HG03565 (cell line): ENCODE measurements around the gene ADGRE1.
"Not testable (repeated sequence)": the region's sequence is repeated elsewhere in the genome, so short reads cannot be mapped to it uniquely, and the experiment has no call there.

Experiments used
- ATAC-seq: cut with Tn5 transposase; IDR thresholded peaks from one replicate; pipeline ENCODE4 v1.9.1; 2021; ENCODE audit warnings: mild to moderate bottlenecking, moderate library complexity; ENCODE audit not compliant: unreplicated experiment

Gene ADGRE1

GRCh38 chr19:6887316-6887715, at the start of gene ADGRE1:
ADGRE1 (plus strand) TSS chr19:6887579; CDS start chr19:6887609, 30 bp downstream.
- ATAC-seq = no peak

GRCh38 chr19:6838062-6838655, 49.2 kb upstream of the ADGRE1 start:
- ATAC-seq = no peak

- ATAC-seq = no peak
Observed at GRCh38 chr19:6842871-6843607, 44.3 kb upstream of the ADGRE1 start.

- no peak for ATAC-seq
Observed at GRCh38 chr19:6847828-6848200, 39.6 kb upstream of the ADGRE1 start.

- ATAC-seq = no peak
Observed at GRCh38 chr19:6848986-6849385, 38.4 kb upstream of the ADGRE1 start.

DNA sequence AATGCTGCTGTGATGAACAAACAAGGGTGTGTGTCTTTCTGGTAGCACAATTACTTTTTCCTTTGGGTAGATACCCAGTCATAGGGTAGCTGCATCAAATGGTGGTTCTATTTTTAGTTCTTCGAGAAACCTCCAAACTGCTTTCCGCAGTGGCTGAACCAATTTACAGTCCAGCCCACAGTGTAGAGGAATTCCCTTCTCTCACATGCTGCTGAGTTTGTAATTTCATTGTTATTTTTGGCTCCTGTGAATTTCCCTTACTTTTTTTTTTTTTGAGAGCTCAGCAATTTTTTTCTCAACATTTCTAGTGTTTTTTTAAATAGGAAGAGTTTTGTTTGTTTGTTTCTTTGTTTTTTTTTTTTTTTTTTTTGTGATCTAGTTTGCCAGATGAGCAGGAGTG, 37.5 kb upstream of the ADGRE1 start:
- ATAC-seq = no peak

DNA sequence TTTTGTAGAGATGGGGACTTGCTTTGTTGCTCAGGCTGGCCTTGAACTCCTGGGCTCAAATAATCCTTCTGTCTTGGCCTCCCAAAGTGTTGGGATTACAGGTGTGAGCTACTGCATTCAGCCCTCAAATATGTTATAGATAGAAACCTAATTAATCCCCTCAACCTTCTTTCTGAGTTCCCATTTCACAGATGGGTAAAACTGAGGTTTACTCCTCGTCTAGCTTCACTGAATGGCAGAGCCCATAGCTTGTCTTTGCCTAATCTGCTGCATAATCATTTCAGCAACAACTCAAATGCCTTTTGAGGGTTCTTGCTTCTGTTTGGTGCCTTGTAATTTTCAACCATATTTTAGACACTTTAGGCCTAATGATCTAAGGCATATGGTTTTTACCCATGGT, 36.0 kb upstream of the ADGRE1 start:
- no peak for ATAC-seq

GRCh38 chr19:6852001-6852400, 35.4 kb upstream of the ADGRE1 start:
- no peak for ATAC-seq

DNA sequence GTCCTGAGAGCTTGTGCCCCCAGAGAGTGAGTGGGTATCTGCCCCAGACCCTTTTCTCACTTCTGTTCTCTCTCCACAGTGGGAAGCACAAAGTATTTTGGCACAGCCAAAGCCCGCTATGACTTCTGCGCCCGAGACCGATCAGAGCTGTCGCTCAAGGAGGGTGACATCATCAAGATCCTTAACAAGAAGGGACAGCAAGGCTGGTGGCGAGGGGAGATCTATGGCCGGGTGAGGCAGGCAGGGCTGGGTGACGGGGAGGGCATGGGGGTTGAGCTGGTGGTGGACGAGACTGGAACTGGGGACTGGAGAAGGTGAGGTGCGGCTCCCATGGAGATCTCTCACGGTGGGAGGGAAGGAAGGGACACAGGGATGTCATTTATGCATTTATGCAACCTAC, 33.5 kb upstream of the ADGRE1 start:
- ATAC-seq = no peak

DNA sequence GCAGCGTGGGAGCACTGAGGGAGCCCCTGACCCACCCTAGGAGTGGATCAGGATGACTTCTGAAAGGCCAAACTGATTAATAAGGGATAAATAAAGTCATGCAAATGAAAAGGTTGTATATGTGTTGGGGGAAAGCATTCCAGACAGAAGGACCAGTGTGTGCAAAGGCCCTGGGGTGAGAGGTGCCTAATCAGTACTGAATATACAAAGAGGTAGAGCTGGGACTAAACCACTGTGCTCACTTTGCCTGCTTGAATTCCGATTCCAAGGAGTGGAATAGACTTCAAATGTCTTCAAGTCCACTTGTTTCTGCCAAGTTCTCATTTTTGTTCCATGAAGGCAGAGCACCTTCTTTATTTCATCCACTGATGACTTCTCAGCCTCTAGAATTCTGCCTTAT, 32.6 kb upstream of the ADGRE1 start:
- ATAC-seq = no peak

DNA sequence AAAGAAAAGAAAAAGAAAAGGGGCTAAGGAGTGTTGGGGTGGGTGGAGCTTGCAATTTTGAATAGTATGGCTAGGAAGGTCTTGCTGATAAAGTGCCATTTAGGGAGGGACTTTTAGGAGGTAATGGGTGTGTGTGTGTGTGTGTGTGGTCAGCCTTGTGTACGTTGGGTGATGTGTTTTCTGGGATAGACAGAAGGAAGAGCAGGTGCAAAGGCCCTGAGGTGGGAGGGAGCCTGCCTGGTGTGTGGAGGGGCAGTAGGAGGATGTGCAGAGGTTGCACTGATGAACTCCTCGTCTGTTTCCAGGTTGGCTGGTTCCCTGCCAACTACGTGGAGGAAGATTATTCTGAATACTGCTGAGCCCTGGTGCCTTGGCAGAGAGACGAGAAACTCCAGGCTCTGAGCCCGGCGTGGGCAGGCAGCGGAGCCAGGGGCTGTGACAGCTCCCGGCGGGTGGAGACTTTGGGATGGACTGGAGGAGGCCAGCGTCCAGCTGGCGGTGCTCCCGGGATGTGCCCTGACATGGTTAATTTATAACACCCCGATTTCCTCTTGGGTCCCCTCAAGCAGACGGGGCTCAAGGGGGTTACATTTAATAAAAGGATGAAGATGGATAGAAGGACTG, 30.5 kb upstream of the ADGRE1 start:
- ATAC-seq = no peak

DNA sequence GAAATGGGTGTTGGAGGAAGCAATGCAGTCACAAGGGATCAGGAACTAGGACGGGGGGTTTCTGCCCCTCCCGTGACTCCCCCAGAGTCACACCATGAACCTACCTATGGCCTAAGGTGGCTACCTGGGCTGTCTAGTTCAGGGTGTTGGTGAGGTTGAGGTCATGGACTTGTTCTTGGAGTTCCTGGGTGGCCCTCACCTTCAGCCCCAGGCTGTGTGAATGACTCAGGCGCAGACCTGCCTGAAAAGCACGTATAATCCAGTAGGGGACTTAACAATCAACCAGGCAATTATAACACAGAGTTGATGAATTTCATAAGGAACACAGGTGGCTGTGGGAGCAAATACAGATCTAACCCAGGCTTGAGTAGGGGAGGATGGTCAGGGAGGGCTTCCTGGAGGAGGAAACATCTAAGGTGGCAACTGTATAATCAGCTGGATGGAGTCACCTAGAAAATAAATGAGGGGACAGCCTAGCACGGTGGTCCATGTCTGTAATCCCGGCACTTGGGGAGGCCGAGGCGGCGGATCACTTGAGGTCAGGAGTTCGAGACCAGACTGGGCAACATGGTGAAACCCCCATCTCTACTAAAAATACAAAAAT, 25.6 kb upstream of the ADGRE1 start:
- ATAC-seq = no peak

- peak; percentile 60 for ATAC-seq
Observed at GRCh38 chr19:6862673-6863078, 24.7 kb upstream of the ADGRE1 start.

DNA sequence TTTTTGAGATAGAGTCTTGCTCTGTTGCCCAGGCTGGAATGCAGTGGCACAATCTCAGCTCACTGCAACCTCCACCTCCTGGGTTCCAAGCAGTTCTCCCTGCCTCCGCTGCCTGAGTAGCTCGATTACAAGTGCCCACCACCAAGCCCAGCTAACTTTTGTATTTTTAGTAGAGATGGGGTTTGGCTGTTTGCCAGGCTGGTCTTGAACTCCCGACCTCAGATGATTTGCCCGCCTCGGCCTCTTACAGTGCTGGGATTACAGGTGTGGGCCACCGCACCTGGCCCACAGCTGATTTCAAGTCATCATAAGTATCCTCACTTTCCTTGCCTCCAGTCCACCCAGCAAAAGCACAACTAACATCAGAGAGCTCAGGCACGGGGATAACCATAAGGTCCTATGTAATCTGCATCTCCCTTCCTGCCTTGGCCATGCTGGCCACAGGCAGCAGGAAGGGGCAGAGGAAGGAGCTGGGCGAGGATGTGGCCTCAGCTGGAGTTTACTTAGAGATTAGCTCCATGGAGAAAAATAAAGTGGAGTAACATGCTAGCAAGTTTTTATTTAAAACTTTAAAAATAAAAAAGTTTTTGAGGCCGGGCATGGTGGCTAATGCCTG, 22.9 kb upstream of the ADGRE1 start:
- ATAC-seq = no peak

DNA sequence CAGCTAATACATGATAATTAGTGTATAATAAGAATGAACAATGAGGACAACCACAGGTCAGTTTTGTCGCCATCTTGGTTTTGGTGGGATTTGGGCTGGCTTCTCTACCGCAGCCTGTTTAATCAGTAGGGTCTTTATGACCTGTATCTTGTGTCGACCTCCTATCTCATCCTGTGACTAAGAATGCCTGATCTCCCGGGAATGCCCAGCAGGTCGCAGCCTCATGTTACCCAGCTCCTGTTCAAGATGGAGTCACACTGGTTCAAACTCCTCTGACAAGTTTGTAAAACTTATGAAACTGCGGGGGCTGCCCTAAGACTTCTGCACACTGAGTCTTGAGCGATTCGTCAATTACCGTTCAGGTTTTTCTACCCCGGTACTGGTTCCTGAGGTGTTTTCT, 21.5 kb upstream of the ADGRE1 start:
- no peak for ATAC-seq

DNA sequence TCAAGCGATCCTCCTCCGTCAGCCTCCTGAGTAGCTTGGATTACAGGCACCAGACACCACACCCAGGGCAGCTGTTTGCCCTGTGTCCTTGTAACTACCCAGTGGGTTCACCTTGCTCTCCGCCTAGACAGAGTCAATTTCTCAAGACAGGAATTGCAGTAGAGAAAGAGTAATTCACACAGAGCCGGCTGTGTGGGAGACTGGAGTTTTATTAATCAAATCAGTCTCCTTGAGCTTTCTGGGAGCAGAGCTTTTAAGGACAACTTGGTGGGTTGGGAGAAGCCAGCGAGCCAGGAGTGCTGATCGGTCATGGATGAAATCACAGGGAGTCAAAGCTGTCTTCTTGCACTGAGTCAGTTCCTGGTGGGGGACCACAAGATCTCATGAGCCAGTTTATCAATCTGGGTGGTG, 20.6 kb upstream of the ADGRE1 start:
- no peak for ATAC-seq

GRCh38 chr19:6868351-6868750, 19.0 kb upstream of the ADGRE1 start:
- ATAC-seq = no peak

DNA sequence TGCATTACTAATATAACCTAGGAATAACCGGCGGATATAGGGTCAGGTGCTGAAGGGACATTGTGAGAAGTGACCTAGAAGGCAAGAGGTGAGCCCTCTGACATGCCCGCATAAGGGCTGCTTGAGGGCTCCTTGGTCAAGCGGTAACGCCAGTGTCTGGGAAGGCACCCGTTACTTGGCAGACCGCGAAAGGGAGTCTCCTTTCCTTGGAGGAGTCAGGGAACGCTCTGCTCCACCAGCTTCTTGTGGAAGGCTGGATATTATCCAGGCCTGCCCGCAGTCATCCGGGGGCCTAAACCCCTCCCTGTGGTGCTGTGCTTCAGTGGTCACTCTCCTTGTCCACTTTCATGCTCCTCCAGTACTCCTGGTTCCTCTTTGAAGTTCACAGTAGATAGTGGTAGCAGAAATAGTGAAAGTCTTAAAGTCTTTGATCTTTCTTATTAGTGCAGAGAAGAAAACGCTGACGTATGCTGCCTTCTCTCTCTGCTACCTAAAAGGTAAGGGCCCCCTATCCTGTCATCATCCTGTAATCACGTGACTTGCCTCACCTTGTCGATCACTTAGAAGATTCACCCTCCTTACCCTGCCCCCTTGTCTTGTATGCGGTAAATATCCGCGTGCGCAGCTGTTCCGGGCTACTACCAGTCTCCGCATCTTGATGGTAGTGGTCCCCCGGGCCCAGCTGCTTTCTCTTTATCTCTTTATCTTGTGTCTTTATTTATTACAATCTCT, 18.1 kb upstream of the ADGRE1 start:
- ATAC-seq = not testable (repeated sequence)

GRCh38 chr19:6873708-6874431, 13.5 kb upstream of the ADGRE1 start:
- ATAC-seq = no peak

GRCh38 chr19:6875218-6875617, 12.2 kb upstream of the ADGRE1 start:
- ATAC-seq = no peak
